Keratinocyte (primary cell): ENCODE data around the gene PRDM9.

Experiments
- EZH2 ChIP-seq: IDR thresholded peaks from one replicate; pipeline ENCODE4 v1.6.1; 2012; ENCODE audit warnings: inconsistent platforms, mild to moderate bottlenecking, low read length, moderate library complexity
- TF ChIP-seq, protein P1 (sequence below), 3 experiments: IDR thresholded peaks in 1 of 3; conservative IDR thresholded peaks in 1 of 3; optimal IDR thresholded peaks in 1 of 3; 2 replicates in 2 of 3; 3 replicates in 1 of 3; pipeline versions ENCODE3 to v1.5.1; 2011; ENCODE audit warnings: low read length in 3 of 3, mild to moderate bottlenecking in 3 of 3, moderate library complexity in 2 of 3, control low read depth in 1 of 3, inconsistent platforms in 1 of 3; ENCODE audit not compliant: insufficient read depth in 2 of 3; ENCODE audit errors: extremely low read depth in 1 of 3

- TF ChIP-seq, protein P1, sequence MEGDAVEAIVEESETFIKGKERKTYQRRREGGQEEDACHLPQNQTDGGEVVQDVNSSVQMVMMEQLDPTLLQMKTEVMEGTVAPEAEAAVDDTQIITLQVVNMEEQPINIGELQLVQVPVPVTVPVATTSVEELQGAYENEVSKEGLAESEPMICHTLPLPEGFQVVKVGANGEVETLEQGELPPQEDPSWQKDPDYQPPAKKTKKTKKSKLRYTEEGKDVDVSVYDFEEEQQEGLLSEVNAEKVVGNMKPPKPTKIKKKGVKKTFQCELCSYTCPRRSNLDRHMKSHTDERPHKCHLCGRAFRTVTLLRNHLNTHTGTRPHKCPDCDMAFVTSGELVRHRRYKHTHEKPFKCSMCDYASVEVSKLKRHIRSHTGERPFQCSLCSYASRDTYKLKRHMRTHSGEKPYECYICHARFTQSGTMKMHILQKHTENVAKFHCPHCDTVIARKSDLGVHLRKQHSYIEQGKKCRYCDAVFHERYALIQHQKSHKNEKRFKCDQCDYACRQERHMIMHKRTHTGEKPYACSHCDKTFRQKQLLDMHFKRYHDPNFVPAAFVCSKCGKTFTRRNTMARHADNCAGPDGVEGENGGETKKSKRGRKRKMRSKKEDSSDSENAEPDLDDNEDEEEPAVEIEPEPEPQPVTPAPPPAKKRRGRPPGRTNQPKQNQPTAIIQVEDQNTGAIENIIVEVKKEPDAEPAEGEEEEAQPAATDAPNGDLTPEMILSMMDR (optimal IDR thresholded peaks at IDR 0.05 in 1 of 3, IDR thresholded peaks at IDR 0.05 in 1 of 3, conservative IDR thresholded peaks at IDR 0.05 in 1 of 3; ENCODE audit: extremely low read depth in 1 of 3, insufficient read depth in 2 of 3, low read length in 3 of 3): no peak
- TF ChIP-seq EZH2: no peak
Observed at GRCh38 chr5:23483090-23483489, 24.3 kb upstream of the PRDM9 start.
